Keratinocyte (primary cell): Measurements from ENCODE around the gene STAG1. TPM values are rescaled to one million over a fixed set of nuclear protein-coding genes. Genes with fewer than 3 reads are reported as not detected.

Experiments
- DNase-seq: peaks from one replicate; pipeline ENCODE4 v3.0.0-alpha.2; 2011; ENCODE audit warnings: low read depth, missing footprints, low spot score
- FAIRE-seq: peaks from 2 replicates; lab custom pipeline; 2011; peaks lifted over from hg19 to GRCh38; lab: Jason Lieb, UNC
- H2AFZ ChIP-seq: 2 replicates; pipeline ENCODE4 v1.6.0; 2012; ENCODE audit warnings: low read length, control low read depth, inconsistent platforms; ENCODE audit not compliant: control insufficient read depth
- H3K27ac ChIP-seq: 2 replicates; pipeline ENCODE4 v1.5.1; 2011; ENCODE audit warnings: low read length; ENCODE audit not compliant: control insufficient read depth, insufficient read depth
- H3K27me3 ChIP-seq: 3 replicates; pipeline ENCODE4 v1.6.0; 2011; ENCODE audit warnings: low read length; ENCODE audit not compliant: control insufficient read depth, insufficient read depth; ENCODE audit errors: extremely low read depth
- H3K36me3 ChIP-seq, 2 experiments: 2 replicates in 1 of 2; 3 replicates in 1 of 2; pipeline ENCODE4 v1.5.1; 2011; ENCODE audit warnings: low read length in 2 of 2, mild to moderate bottlenecking in 1 of 2; ENCODE audit not compliant: control insufficient read depth in 2 of 2, insufficient read depth in 2 of 2; ENCODE audit errors: extremely low read depth in 1 of 2
- H3K4me1 ChIP-seq: 3 replicates; pipeline ENCODE4 v1.5.1; 2011; ENCODE audit warnings: low read length; ENCODE audit not compliant: control insufficient read depth, insufficient read depth; ENCODE audit errors: extremely low read depth
- H3K4me2 ChIP-seq: 3 replicates; pipeline ENCODE4 v1.6.0; 2011; ENCODE audit warnings: low read depth, low read length; ENCODE audit not compliant: control insufficient read depth, insufficient read depth; ENCODE audit errors: extremely low read depth
- H3K4me3 ChIP-seq, 3 experiments: fragments of 200-600 bp in 1 of 3; sonication (generic) in 1 of 3; 2 replicates in 2 of 3; 3 replicates in 1 of 3; pipeline ENCODE4 v1.5.1; 2011 to 2016; ENCODE audit warnings: low read length in 3 of 3, mild to moderate bottlenecking in 3 of 3, control low read depth in 2 of 3, inconsistent platforms in 1 of 3, low read depth in 1 of 3, mixed read lengths in 1 of 3, mixed run types in 1 of 3, moderate library complexity in 1 of 3; ENCODE audit not compliant: control insufficient read depth in 2 of 3, insufficient read depth in 2 of 3; ENCODE audit errors: extremely low read depth in 1 of 3
- H3K79me2 ChIP-seq: 2 replicates; pipeline ENCODE4 v1.6.0; 2012; ENCODE audit warnings: low read length; ENCODE audit not compliant: control insufficient read depth, insufficient read depth
- H3K9ac ChIP-seq: 3 replicates; pipeline ENCODE4 v1.6.0; 2011; ENCODE audit warnings: low read length; ENCODE audit not compliant: control insufficient read depth, insufficient read depth; ENCODE audit errors: extremely low read depth
- H3K9me1 ChIP-seq: 3 replicates; pipeline ENCODE4 v1.6.0; 2011; ENCODE audit warnings: low read length; ENCODE audit not compliant: control insufficient read depth, insufficient read depth; ENCODE audit errors: extremely low read depth
- H3K9me3 ChIP-seq: 2 replicates; pipeline ENCODE4 v1.5.1; 2012; ENCODE audit warnings: low read depth, low read length; ENCODE audit not compliant: control insufficient read depth
- H4K20me1 ChIP-seq: 3 replicates; pipeline ENCODE4 v1.6.0; 2011; ENCODE audit warnings: low read length; ENCODE audit not compliant: control insufficient read depth, insufficient read depth; ENCODE audit errors: extremely low read depth
- EZH2 ChIP-seq: IDR thresholded peaks from one replicate; pipeline ENCODE4 v1.6.1; 2012; ENCODE audit warnings: inconsistent platforms, mild to moderate bottlenecking, low read length, moderate library complexity
- dilution Hi-C: fragments of 300-500 bp; cut with MboI; formaldehyde crosslinking; loops from one replicate; pipeline ENCODE4 v1.7.0; 2020; ENCODE audit warnings: low sequenced_read_pairs; ENCODE audit not compliant: extremely low pct_ligation_motif_present
- polyA plus RNA-seq, 5 experiments: library from polyadenylated mRNA; depleted of rRNA in 3 of 5; stranded (reverse) in 3 of 5; stranded (forward) in 1 of 5; unstranded in 1 of 5; fragments of >200 nt; gene quantifications; 1 replicate in 1 of 5; 2 replicates in 3 of 5; 3 replicates in 1 of 5; pipeline versions ENCODE4 v1.2.1 to v1.2.3, GENCODE V29; 2011 to 2012; ENCODE audit warnings: missing spikeins in 2 of 5, low read depth in 1 of 5, low replicate concordance in 1 of 5
- TF ChIP-seq, protein P1 (sequence below), 3 experiments: IDR thresholded peaks in 1 of 3; conservative IDR thresholded peaks in 1 of 3; optimal IDR thresholded peaks in 1 of 3; 2 replicates in 2 of 3; 3 replicates in 1 of 3; pipeline versions ENCODE3 to v1.5.1; 2011; ENCODE audit warnings: low read length in 3 of 3, mild to moderate bottlenecking in 3 of 3, moderate library complexity in 2 of 3, control low read depth in 1 of 3, inconsistent platforms in 1 of 3; ENCODE audit not compliant: insufficient read depth in 2 of 3; ENCODE audit errors: extremely low read depth in 1 of 3

STAG1 gene
- polyA plus RNA-seq, 1 donor (not counting 4 experiments of a cell fraction or from before 2014, with no cell fraction given): 11.8 TPM

DNA sequence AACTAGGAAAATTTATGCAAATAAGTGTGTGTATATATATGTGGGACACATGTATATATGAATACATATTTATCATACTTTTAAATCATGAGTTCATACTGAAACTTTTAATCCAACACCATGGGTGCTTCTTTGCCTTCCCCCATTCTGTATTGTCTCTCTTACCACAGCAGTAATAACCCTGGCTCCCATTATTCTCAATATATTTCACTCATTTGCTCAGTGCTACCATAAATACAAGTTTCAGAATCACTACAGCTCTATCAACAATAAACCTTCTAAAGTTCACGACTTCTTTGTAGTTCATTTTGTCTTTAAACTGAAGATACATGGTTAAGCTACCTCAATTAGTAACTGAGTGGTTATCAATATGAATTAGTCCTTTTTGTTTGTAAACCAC is 419.9 kb downstream of the STAG1 start:
- H3K4me1 ChIP-seq: no peaks in the 10 kb centered on the region
- H3K36me3 ChIP-seq: peaks cover 3 to 10% of the 10 kb centered on the region in 2 experiments
- TF ChIP-seq, protein P1, sequence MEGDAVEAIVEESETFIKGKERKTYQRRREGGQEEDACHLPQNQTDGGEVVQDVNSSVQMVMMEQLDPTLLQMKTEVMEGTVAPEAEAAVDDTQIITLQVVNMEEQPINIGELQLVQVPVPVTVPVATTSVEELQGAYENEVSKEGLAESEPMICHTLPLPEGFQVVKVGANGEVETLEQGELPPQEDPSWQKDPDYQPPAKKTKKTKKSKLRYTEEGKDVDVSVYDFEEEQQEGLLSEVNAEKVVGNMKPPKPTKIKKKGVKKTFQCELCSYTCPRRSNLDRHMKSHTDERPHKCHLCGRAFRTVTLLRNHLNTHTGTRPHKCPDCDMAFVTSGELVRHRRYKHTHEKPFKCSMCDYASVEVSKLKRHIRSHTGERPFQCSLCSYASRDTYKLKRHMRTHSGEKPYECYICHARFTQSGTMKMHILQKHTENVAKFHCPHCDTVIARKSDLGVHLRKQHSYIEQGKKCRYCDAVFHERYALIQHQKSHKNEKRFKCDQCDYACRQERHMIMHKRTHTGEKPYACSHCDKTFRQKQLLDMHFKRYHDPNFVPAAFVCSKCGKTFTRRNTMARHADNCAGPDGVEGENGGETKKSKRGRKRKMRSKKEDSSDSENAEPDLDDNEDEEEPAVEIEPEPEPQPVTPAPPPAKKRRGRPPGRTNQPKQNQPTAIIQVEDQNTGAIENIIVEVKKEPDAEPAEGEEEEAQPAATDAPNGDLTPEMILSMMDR (optimal IDR thresholded peaks at IDR 0.05 in 1 of 3, IDR thresholded peaks at IDR 0.05 in 1 of 3, conservative IDR thresholded peaks at IDR 0.05 in 1 of 3; ENCODE audit: extremely low read depth in 1 of 3, insufficient read depth in 2 of 3, low read length in 3 of 3): no peak
- no peak for TF ChIP-seq EZH2

DNA sequence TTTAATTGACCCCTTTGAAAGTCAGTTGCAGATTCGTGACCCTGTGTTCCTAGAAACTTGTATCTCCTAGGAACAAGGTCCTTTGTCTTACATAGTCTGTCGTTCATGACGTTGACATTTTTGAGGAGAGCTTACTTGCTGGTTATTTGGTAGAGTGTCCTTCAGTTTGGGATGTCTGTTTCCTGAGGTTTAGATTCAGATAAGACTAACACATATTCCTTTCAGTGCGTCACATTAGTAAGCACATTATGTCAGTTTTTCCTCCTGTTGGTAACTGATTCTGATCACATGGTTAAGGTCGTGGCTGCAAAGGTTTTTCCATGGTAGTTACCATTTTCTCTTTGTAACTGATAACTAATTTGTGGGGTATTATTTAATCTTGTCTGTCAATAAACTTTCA is 421.3 kb downstream of the STAG1 start:
- Histone ChIP-seq H3K79me2 (no peaks in the 10 kb centered on the region), H3K4me1 (no peaks in the 10 kb centered on the region), H3K27ac (no peak overlapping the region), H2AFZ (no peak overlapping the region), H3K27me3 (no peaks in the 10 kb centered on the region), H3K9me3 (no peaks in the 10 kb centered on the region), H3K4me3 (no peak overlapping the region), H3K9ac (no peak overlapping the region), H3K9me1 (no peaks in the 10 kb centered on the region), H4K20me1 (no peaks in the 10 kb centered on the region), H3K36me3 (peaks cover 3 to 10% of the 10 kb centered on the region in 2 experiments), H3K4me2 (no peak overlapping the region)
- TF ChIP-seq EZH2: no peak
- TF ChIP-seq, protein P1 (optimal IDR thresholded peaks at IDR 0.05 in 1 of 3, IDR thresholded peaks at IDR 0.05 in 1 of 3, conservative IDR thresholded peaks at IDR 0.05 in 1 of 3; ENCODE audit: extremely low read depth in 1 of 3, insufficient read depth in 2 of 3, low read length in 3 of 3): no peak
- dilution Hi-C loops: loop anchor here (25.0 kb wide), 1 partner anchor 144 kb away; the partner anchor contains the start of gene MSL2
- FAIRE-seq (no peak), DNase-seq (no peak)

More for the DNA sequence above, 419.9 kb downstream of the STAG1 start:
- no peak for DNase-seq
- Histone ChIP-seq H3K27me3 (no peaks in the 10 kb centered on the region), H3K27ac (no peak overlapping the region), H4K20me1 (no peaks in the 10 kb centered on the region), H3K9me3 (no peaks in the 10 kb centered on the region), H3K4me2 (no peak overlapping the region), H3K4me3 (no peak overlapping the region), H3K9ac (no peak overlapping the region), H2AFZ (no peak overlapping the region), H3K79me2 (no peaks in the 10 kb centered on the region), H3K9me1 (no peaks in the 10 kb centered on the region)
- no peak for FAIRE-seq
- dilution Hi-C loops: loop anchor here (25.0 kb wide), 1 partner anchor 145 kb away; the partner anchor contains the start of gene MSL2
